B cell (primary cell): ENCODE measurements around the gene CITED4.

Experiments
- EZH2 ChIP-seq: IDR thresholded peaks from 2 replicates; pipeline ENCODE4 v1.6.1; 2012; ENCODE audit warnings: borderline replicate concordance, low read depth, mild to moderate bottlenecking, moderate library complexity, low read length; ENCODE audit not compliant: insufficient read depth, poor library complexity, severe bottlenecking
- TF ChIP-seq, protein P1 (sequence below): fragments of 200-600 bp; IDR thresholded peaks from one replicate; pipeline ENCODE4 v1.8.0; 2022; ENCODE audit warnings: antibody characterized with exemption, mild to moderate bottlenecking

GRCh38 chr1:40880813-40881549 lies 18.8 kb upstream of the CITED4 start:
- TF ChIP-seq, protein P1, sequence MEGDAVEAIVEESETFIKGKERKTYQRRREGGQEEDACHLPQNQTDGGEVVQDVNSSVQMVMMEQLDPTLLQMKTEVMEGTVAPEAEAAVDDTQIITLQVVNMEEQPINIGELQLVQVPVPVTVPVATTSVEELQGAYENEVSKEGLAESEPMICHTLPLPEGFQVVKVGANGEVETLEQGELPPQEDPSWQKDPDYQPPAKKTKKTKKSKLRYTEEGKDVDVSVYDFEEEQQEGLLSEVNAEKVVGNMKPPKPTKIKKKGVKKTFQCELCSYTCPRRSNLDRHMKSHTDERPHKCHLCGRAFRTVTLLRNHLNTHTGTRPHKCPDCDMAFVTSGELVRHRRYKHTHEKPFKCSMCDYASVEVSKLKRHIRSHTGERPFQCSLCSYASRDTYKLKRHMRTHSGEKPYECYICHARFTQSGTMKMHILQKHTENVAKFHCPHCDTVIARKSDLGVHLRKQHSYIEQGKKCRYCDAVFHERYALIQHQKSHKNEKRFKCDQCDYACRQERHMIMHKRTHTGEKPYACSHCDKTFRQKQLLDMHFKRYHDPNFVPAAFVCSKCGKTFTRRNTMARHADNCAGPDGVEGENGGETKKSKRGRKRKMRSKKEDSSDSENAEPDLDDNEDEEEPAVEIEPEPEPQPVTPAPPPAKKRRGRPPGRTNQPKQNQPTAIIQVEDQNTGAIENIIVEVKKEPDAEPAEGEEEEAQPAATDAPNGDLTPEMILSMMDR = no peak
- no peak for TF ChIP-seq EZH2
